ENCODE results near the gene ALG14.

ALG14 gene

GRCh38 chr1:95084317-95085176 lies 11.8 kb upstream of the ALG14 start:
- H3K27ac ChIP-seq: no peak overlapping the region
- DNase-seq: peak; percentile 40
- H3K36me3 ChIP-seq: no peaks in the 10 kb centered on the region
- H3K27me3 ChIP-seq (ENCODE audit: insufficient read depth, low read depth, severe bottlenecking): no peaks in the 10 kb centered on the region
- no peaks in the 10 kb centered on the region for H3K9me3 ChIP-seq (ENCODE audit: severe bottlenecking)
- TF ChIP-seq, protein P1, sequence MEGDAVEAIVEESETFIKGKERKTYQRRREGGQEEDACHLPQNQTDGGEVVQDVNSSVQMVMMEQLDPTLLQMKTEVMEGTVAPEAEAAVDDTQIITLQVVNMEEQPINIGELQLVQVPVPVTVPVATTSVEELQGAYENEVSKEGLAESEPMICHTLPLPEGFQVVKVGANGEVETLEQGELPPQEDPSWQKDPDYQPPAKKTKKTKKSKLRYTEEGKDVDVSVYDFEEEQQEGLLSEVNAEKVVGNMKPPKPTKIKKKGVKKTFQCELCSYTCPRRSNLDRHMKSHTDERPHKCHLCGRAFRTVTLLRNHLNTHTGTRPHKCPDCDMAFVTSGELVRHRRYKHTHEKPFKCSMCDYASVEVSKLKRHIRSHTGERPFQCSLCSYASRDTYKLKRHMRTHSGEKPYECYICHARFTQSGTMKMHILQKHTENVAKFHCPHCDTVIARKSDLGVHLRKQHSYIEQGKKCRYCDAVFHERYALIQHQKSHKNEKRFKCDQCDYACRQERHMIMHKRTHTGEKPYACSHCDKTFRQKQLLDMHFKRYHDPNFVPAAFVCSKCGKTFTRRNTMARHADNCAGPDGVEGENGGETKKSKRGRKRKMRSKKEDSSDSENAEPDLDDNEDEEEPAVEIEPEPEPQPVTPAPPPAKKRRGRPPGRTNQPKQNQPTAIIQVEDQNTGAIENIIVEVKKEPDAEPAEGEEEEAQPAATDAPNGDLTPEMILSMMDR (IDR thresholded peaks at IDR 0.05; ENCODE audit: low read depth, low read length): peak; percentile 75
- no peak overlapping the region for H3K4me3 ChIP-seq (ENCODE audit: low read depth, low read length)

DNA sequence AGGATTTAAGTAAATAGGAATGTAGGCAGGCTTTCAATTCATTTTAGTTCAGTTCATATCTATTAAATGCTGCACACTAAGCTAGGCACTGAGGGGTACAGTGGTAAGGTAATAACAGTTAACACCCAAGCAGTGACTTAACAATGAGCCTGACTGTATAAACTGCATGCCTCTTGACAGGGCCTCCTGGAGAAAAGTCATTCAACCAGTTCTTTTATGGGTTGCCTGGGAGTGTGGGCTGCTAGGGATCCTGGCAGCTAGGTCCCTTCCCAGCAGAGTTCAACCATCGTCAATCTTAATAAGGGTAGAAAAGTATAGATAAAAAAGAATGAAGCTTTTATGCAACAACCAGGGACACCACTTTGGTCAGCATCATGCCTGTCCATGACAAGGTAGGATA lies 8.1 kb upstream of the ALG14 start:
- DNase-seq: no peak
- H3K27me3 ChIP-seq (ENCODE audit: insufficient read depth, low read depth, severe bottlenecking): no peaks in the 10 kb centered on the region
- H3K27ac ChIP-seq: no peak overlapping the region
- TF ChIP-seq, protein P1 (IDR thresholded peaks at IDR 0.05; ENCODE audit: low read depth, low read length): no peak
- H3K4me3 ChIP-seq (ENCODE audit: low read depth, low read length): no peak overlapping the region
- H3K9me3 ChIP-seq (ENCODE audit: severe bottlenecking): no peaks in the 10 kb centered on the region
- H3K36me3 ChIP-seq: no peaks in the 10 kb centered on the region

DNA sequence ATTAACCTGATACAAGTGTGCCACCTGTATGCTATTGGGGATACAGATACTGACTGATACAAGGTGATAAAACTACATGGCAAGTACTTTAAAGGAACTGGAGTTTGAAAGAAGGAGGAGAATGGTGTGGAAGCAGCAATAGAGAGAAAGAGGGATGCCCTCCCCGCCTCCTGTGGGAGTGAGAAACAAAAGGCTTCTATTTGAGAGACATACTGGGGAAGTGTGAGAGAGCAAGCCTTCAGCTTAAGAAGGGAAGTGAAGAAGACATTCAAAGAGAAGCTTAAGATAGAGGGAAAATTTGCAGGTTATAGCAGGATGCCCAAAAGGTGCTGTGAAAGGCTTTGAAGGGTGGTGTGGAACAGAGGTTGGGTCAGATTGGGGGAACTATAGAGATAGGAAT lies 7.7 kb upstream of the ALG14 start:
- TF ChIP-seq, protein P1 (IDR thresholded peaks at IDR 0.05; ENCODE audit: low read depth, low read length): no peak
- Histone ChIP-seq H3K9me3 (ENCODE audit: severe bottlenecking) (no peaks in the 10 kb centered on the region), H3K27me3 (ENCODE audit: insufficient read depth, low read depth, severe bottlenecking) (no peaks in the 10 kb centered on the region), H3K27ac (no peak overlapping the region), H3K36me3 (no peaks in the 10 kb centered on the region), H3K4me3 (ENCODE audit: low read depth, low read length) (no peak overlapping the region)
- DNase-seq: no peak

GRCh38 chr1:95076034-95076433 lies 3.3 kb upstream of the ALG14 start:
- Histone ChIP-seq H3K4me3 (ENCODE audit: low read depth, low read length) (no peak overlapping the region), H3K9me3 (ENCODE audit: severe bottlenecking) (no peaks in the 10 kb centered on the region), H3K27me3 (ENCODE audit: insufficient read depth, low read depth, severe bottlenecking) (no peaks in the 10 kb centered on the region), H3K36me3 (peaks cover under 1% of the 10 kb centered on the region), H3K27ac (no peak overlapping the region)
- TF ChIP-seq, protein P1 (IDR thresholded peaks at IDR 0.05; ENCODE audit: low read depth, low read length): no peak
- DNase-seq: no peak

- Histone ChIP-seq H3K36me3 (peaks cover 2% of the 10 kb centered on the region), H3K4me3 (ENCODE audit: low read depth, low read length) (peak overlapping the region; percentile 93), H3K27me3 (ENCODE audit: insufficient read depth, low read depth, severe bottlenecking) (no peaks in the 10 kb centered on the region), H3K27ac (peak overlapping the region; percentile 95), H3K9me3 (ENCODE audit: severe bottlenecking) (no peaks in the 10 kb centered on the region)
- TF ChIP-seq, protein P1 (IDR thresholded peaks at IDR 0.05; ENCODE audit: low read depth, low read length): no peak
- no peak for DNase-seq
Observed at GRCh38 chr1:95073446-95073845, 695 bp upstream of the ALG14 start.

Measured in WERI-Rb-1 (cell line).